CD4-positive, alpha-beta memory T cell (primary cell): ENCODE measurements around the gene NCOA7. TPM values are rescaled to one million over a fixed set of nuclear protein-coding genes. Genes with fewer than 3 reads are reported as not detected.

Experiments
- CTCF ChIA-PET: fragments of 350-600 bp; sonication (Branson Sonifier 250); formaldehyde crosslinking; loops from one replicate; lab custom pipeline; 2021; ENCODE audit warnings: inconsistent platforms; ENCODE audit not compliant: partially characterized antibody; lab: Charles Lee
- POLR2A ChIA-PET: fragments of 350-600 bp; sonication (Branson Sonifier 250); formaldehyde crosslinking; loops from one replicate; lab custom pipeline; 2021; ENCODE audit not compliant: partially characterized antibody; lab: Charles Lee
- DNase-seq, 5 donors: peaks; one replicate each; pipeline versions ENCODE4 v3.0.0 to v3.0.0-alpha.2; 2020 to 2022; ENCODE audit warnings: mixed read lengths in 1 of 5
- H3K27ac ChIP-seq: one replicate; pipeline ENCODE4 v1.7.0; 2013; ENCODE audit warnings: low read depth, low read length
- H3K27me3 ChIP-seq: 2 replicates; pipeline ENCODE4 v1.7.0; 2013; ENCODE audit warnings: mild to moderate bottlenecking, low read length, moderate library complexity; ENCODE audit not compliant: insufficient read depth
- H3K36me3 ChIP-seq: 2 replicates; pipeline ENCODE4 v1.7.0; 2013; ENCODE audit warnings: mild to moderate bottlenecking, low read length, moderate library complexity; ENCODE audit not compliant: insufficient read depth
- H3K4me1 ChIP-seq: 2 replicates; pipeline ENCODE4 v1.7.0; 2013; ENCODE audit warnings: mild to moderate bottlenecking, low read length, moderate library complexity; ENCODE audit not compliant: insufficient read depth
- H3K4me3 ChIP-seq, 2 donors: one replicate each; pipeline ENCODE4 v1.7.0; 2013; ENCODE audit warnings: low read length in 2 of 2, mild to moderate bottlenecking in 1 of 2
- H3K9me3 ChIP-seq, 2 donors: one replicate each; pipeline ENCODE4 v1.7.0; 2013; ENCODE audit warnings: low read length in 2 of 2, control low read depth in 1 of 2; ENCODE audit not compliant: control insufficient read depth in 1 of 2
- H3K27ac Mint-ChIP-seq, 7 donors: one replicate each; pipeline ENCODE4 v1.8.0; 2020 to 2021; ENCODE audit warnings: mixed read lengths in 7 of 7, mild to moderate bottlenecking in 6 of 7, inconsistent platforms in 3 of 7, moderate library complexity in 3 of 7
- H3K27me3 Mint-ChIP-seq, 2 donors: one replicate each; pipeline ENCODE4 v1.8.0; 2020 to 2021; ENCODE audit warnings: mixed read lengths in 2 of 2
- H3K36me3 Mint-ChIP-seq, 2 donors: one replicate each; pipeline ENCODE4 v1.8.0; 2020 to 2021; ENCODE audit warnings: mixed read lengths in 2 of 2, inconsistent platforms in 1 of 2, mild to moderate bottlenecking in 1 of 2
- H3K4me1 Mint-ChIP-seq, 4 donors: one replicate each; pipeline ENCODE4 v1.8.0; 2020 to 2021; ENCODE audit warnings: mixed read lengths in 4 of 4, mild to moderate bottlenecking in 1 of 4
- H3K4me3 Mint-ChIP-seq, 8 donors: one replicate each; pipeline ENCODE4 v1.8.0; 2020 to 2021; ENCODE audit warnings: mixed read lengths in 8 of 8, mild to moderate bottlenecking in 7 of 8, moderate library complexity in 6 of 8, inconsistent platforms in 3 of 8
- H3K9me3 Mint-ChIP-seq, 8 donors: one replicate each; pipeline ENCODE4 v1.8.0; 2020 to 2021; ENCODE audit warnings: mixed read lengths in 8 of 8, mild to moderate bottlenecking in 5 of 8, inconsistent platforms in 3 of 8, moderate library complexity in 1 of 8
- intact Hi-C: fragments of 100-400 bp; cut with micrococcal nuclease; formaldehyde crosslinking; loops from one replicate; pipeline ENCODE4 v1.15.1; 2023
- polyA plus RNA-seq, 2 donors: library from polyadenylated mRNA; unstranded; fragments of 300-500 nt; fragmentation: Illumina TruSeq; gene quantifications; one replicate each; pipeline ENCODE4 v1.2.3, GENCODE V29; 2021
- total RNA-seq, 2 experiments: library from RNA; stranded (reverse); gene quantifications; one replicate each; pipeline ENCODE4 v1.2.3, GENCODE V29; 2021

Gene NCOA7
- total and polyA plus RNA-seq, 4 experiments from 2014 or later = 16.9 to 75.1 (median 63.6) TPM

DNA sequence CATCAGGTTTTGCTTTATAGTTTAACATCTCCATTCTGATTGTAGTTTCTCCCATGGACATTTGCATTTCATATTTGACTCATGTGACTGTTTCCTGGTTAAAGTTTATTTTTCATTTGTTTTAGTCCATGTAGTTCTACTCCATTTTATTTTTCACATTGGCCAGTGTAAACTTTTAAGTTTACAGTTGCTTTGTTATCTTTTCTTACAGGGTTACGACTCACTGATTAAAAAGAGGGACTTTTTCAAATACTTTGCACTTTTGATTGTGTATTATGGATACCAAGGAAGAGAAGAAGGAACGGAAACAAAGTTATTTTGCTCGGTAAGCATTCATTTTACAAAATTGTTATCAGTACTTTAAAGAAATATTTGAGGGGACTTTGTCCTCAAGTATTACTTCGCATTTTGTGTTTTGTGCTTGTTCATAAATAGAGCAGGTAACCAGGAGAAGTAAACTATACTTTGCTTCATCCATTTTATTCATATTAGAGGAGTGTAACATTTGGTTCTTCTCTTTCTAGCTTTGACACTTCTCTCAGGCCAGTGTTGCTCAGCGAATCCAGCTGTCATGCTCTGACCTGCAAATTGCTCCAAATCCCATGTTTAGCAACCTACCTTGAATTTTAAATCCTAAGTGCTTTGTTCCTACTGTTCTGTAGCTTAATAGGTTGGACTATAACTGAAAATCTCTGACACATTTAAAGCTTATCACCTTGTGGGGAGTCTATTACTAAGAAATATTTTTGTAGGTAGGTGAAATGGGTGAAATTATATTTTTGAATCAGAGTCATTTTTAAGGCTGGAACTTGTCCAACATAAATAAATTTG is 24.5 kb downstream of the NCOA7 start:
- Mint-ChIP-seq H3K4me3 (peak overlapping the region in 4 of 8 donors; percentile 13 to 47 (median 38)), H3K27ac (peak overlapping the region in 5 of 7 donors; percentile 14 to 73 (median 37)), H3K4me1 (peaks cover 57 to 81% (median 66%) of the 10 kb centered on the region in 4 donors), H3K27me3 (no peaks in the 10 kb centered on the region), H3K9me3 (no peaks in the 10 kb centered on the region), H3K36me3 (peaks cover 36 to 45% of the 10 kb centered on the region in 2 donors)
- ChIA-PET POLR2A (interaction anchor here (2.8 kb wide), 1 partner anchor 25 kb away, joined by 14 read pairs; the partner anchor contains the start of gene NCOA7), CTCF (interaction anchor here (1.0 to 1.3 kb wide), 2 partner anchors 21 to 141 kb away, joined by 3 read pairs; partner anchors contain the start of gene HINT3)
- Histone ChIP-seq H3K27me3 (no peaks in the 10 kb centered on the region), H3K4me3 (no peak overlapping the region), H3K9me3 (no peaks in the 10 kb centered on the region), H3K36me3 (peaks cover 12% of the 10 kb centered on the region), H3K4me1 (peaks cover 57% of the 10 kb centered on the region), H3K27ac (no peak overlapping the region)
- intact Hi-C loops = no loop called here
- DNase-seq = no peak

DNA sequence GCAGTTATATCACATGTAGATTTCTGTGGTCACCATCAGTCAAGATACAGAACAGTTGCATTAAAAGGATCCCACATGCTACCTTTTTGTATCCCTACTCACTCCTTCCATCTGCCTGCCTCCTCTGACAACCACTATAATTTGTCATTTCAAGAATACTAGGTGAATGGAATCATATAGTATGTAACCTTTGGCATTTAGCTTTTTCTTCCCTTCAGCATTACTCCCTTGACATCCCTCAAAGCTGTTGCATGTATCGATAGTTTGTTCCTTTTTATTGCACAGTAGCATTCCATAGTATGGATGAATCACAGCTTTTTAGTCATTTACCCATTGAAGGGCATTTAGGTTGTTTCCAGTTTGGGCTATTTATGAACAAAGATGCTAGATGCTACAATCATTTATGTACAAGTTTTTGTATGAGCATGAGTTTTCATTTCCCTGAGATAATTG is 26.1 kb downstream of the NCOA7 start:
- peaks cover 46 to 57% of the 10 kb centered on the region in 2 donors for H3K36me3 Mint-ChIP-seq
- CTCF ChIA-PET = interaction anchor here (0.9 kb wide), 1 partner anchor 13 kb away, joined by 3 read pairs; no protein-coding TSS in a partner anchor
- intact Hi-C loops = no loop called here
- H3K4me3 ChIP-seq = no peak overlapping the region
- peaks cover 61 to 83% (median 67%) of the 10 kb centered on the region in 4 donors for H3K4me1 Mint-ChIP-seq
- POLR2A ChIA-PET = no interaction called here
- H3K27me3 ChIP-seq = no peaks in the 10 kb centered on the region
- H3K27me3 Mint-ChIP-seq = no peaks in the 10 kb centered on the region
- no peaks in the 10 kb centered on the region for H3K9me3 ChIP-seq
- H3K36me3 ChIP-seq = peaks cover 18% of the 10 kb centered on the region
- peak overlapping the region in 1 of 7 donors; percentile 72 for H3K27ac Mint-ChIP-seq
- H3K4me1 ChIP-seq = peaks cover 58% of the 10 kb centered on the region
- no peak overlapping the region for H3K4me3 Mint-ChIP-seq
- no peak for DNase-seq
- no peaks in the 10 kb centered on the region for H3K9me3 Mint-ChIP-seq
- H3K27ac ChIP-seq = no peak overlapping the region

DNA sequence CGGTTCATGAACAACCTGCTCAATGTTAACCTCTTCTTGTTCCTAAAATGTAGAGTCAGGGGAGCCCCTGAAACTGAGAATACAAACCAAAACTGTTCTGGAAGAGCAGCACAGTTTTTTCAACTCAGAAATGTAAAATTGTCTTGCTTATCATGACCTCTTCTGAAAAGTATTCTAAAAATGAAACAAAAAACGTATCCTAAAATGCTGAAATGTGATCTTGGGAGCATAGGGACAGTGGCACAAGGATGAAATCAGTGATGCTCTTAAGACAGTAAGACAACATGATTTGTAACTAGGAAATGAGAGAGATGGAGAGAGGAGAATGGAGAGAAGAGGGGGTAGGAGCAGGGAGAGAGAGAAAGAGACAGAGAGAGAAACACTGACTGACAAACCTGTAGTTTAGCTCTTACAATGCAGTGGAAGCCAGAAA is 27.5 kb downstream of the NCOA7 start:
- Mint-ChIP-seq H3K4me1 (peaks cover 53 to 78% (median 61%) of the 10 kb centered on the region in 4 donors), H3K27ac (peak overlapping the region in 6 of 7 donors; percentile 20 to 87 (median 58)), H3K27me3 (no peaks in the 10 kb centered on the region), H3K36me3 (peaks cover 43 to 48% of the 10 kb centered on the region in 2 donors), H3K4me3 (peak overlapping the region; percentile 25 to 77 (median 52)), H3K9me3 (no peaks in the 10 kb centered on the region)
- ChIA-PET CTCF (interaction anchor here (0.6 to 1.6 kb wide), 4 partner anchors 13 to 84 kb away, joined by 3 to 4 read pairs (median 4); no protein-coding TSS in a partner anchor), POLR2A (interaction anchor here (1.4 to 1.5 kb wide), 2 partner anchors 10 to 24 kb away, joined by 3 to 5 read pairs; no protein-coding TSS in a partner anchor)
- Histone ChIP-seq H3K9me3 (no peaks in the 10 kb centered on the region), H3K4me1 (peaks cover 58% of the 10 kb centered on the region), H3K4me3 (no peak overlapping the region), H3K27me3 (no peaks in the 10 kb centered on the region), H3K27ac (no peak overlapping the region), H3K36me3 (peaks cover 18% of the 10 kb centered on the region)
- intact Hi-C loops = loop anchor here (2.0 kb wide), 1 partner anchor 17 kb away; no protein-coding TSS in a partner anchor
- DNase-seq = no peak

DNA sequence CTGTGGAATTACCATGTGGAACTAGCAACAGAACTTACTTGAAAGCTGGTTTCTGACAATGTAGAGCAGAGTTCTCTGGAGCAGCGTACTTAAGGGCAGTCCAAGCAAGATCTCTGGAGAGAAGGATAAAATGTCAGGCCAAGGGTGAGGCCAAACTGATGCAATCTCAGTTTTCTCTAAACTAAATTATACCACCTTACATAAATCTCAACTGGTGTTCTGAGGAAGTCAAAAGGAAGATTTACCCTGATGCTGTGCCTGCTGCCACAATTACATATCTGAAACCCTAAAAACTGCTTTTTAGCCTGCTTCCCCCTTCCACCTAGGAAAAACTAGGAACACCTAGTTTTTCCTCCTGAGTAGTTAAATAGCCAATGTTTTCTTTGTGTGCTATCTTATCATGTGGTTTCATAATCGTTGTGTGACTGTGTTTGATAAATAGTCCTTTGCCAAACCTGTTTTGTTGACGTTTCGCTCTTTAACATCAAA is 28.1 kb downstream of the NCOA7 start:
- Mint-ChIP-seq H3K27ac (peak overlapping the region in 4 of 7 donors; percentile 5 to 87 (median 76)), H3K4me3 (peak overlapping the region in 3 of 8 donors; percentile 51 to 77 (median 53)), H3K36me3 (peaks cover 43 to 48% of the 10 kb centered on the region in 2 donors), H3K9me3 (no peaks in the 10 kb centered on the region), H3K27me3 (no peaks in the 10 kb centered on the region), H3K4me1 (peaks cover 53 to 78% (median 61%) of the 10 kb centered on the region in 4 donors)
- Histone ChIP-seq H3K4me3 (no peak overlapping the region), H3K36me3 (peaks cover 18% of the 10 kb centered on the region), H3K27me3 (no peaks in the 10 kb centered on the region), H3K9me3 (no peaks in the 10 kb centered on the region), H3K4me1 (peaks cover 58% of the 10 kb centered on the region), H3K27ac (no peak overlapping the region)
- intact Hi-C loops = loop anchor here (2.0 kb wide), 1 partner anchor 16 kb away; no protein-coding TSS in a partner anchor
- CTCF ChIA-PET = interaction anchor here (1.3 to 1.6 kb wide), 2 partner anchors 26 to 38 kb away, joined by 3 to 4 read pairs; no protein-coding TSS in a partner anchor
- no peak for DNase-seq
- POLR2A ChIA-PET = interaction anchor here (1.4 to 1.5 kb wide), 2 partner anchors 10 to 25 kb away, joined by 3 to 5 read pairs; no protein-coding TSS in a partner anchor

DNA sequence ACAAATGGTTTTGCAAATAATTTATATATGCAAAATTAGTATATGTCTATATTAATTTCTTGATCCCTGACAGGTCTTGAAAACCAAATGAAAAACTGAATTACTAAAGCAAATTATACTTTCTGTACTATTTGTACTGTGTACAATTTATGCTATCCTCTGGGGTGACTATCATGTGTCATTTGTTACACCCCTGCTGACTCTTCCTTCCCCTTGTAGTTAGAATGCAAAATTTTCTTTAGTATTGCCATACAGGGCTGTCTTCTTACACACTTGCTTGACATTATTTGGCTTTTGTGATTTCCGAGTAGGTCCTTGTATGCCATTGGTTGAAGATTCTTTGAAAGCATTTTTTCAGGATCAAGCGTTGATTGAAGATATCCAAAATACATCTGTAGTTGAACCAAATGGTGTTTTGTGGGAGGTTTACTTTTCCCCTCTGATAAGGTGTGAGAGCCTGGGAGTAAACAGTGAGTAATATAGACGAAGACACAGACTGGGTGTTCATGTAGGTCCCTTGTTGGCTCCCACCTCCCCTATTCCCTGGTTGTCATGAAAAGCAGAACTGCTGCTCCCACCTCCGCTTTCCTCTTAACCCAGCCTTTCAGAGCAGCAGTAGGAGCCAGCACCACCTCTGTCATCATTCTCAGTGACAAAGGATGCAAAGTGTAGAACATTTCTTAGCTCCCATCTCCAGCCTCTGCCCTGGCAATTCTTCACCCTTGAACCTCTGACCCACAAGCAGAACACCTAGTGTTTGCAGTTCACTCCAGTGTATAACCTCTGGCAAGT is 29.0 kb downstream of the NCOA7 start:
- Mint-ChIP-seq H3K36me3 (peaks cover 41 to 50% of the 10 kb centered on the region in 2 donors), H3K4me3 (no peak overlapping the region), H3K27me3 (no peaks in the 10 kb centered on the region), H3K27ac (peak overlapping the region in 4 of 7 donors; percentile 68 to 85 (median 74)), H3K4me1 (peaks cover 50 to 73% (median 58%) of the 10 kb centered on the region in 4 donors), H3K9me3 (no peaks in the 10 kb centered on the region)
- Histone ChIP-seq H3K27me3 (no peaks in the 10 kb centered on the region), H3K4me3 (no peak overlapping the region), H3K9me3 (no peaks in the 10 kb centered on the region), H3K27ac (no peak overlapping the region), H3K4me1 (peaks cover 52% of the 10 kb centered on the region), H3K36me3 (peaks cover 18% of the 10 kb centered on the region)
- POLR2A ChIA-PET = interaction anchor here (0.8 to 1.5 kb wide), 4 partner anchors 9 to 39 kb away, joined by 3 to 7 read pairs (median 6); partner anchors contain the start of gene NCOA7
- CTCF ChIA-PET = interaction anchor here (0.6 to 4.5 kb wide), 4 partner anchors 20 to 44 kb away, joined by 3 to 26 read pairs (median 4); partner anchors contain the start of gene NCOA7
- no peak for DNase-seq
- intact Hi-C loops = loop anchor here (2.0 kb wide), 1 partner anchor 15 kb away; no protein-coding TSS in a partner anchor

DNA sequence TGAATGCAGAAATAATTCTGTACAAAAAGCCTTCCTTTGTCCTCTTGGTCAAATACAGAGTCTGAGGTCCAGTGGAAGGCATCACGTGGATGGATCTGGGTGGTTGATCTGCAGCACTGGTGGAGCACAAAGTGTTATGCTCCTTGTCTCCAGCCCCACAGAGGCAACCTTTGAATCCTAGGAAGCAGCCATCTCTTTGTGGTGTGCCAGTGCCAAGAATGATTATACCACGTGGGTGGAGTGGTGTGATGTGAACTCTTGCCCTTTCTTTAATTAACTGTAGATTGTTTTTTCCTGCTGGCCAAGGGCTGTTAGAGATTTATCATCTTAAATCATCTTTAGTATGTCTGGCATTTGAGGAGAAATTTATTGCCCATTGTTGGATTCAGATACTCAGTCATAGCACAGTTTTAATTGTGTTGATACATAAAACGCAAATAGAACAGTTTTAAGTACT is 31.1 kb downstream of the NCOA7 start:
- Histone ChIP-seq H3K27ac (no peak overlapping the region), H3K9me3 (no peaks in the 10 kb centered on the region), H3K4me1 (peaks cover 39% of the 10 kb centered on the region), H3K36me3 (peaks cover 15% of the 10 kb centered on the region), H3K27me3 (no peaks in the 10 kb centered on the region), H3K4me3 (no peak overlapping the region)
- intact Hi-C loops = no loop called here
- H3K27ac Mint-ChIP-seq = peak overlapping the region in 4 of 7 donors; percentile 11 to 63 (median 50)
- no peak for DNase-seq
- peaks cover 0 to 3% (median 0%) of the 10 kb centered on the region in 8 donors for H3K9me3 Mint-ChIP-seq
- peak overlapping the region in 3 of 8 donors; percentile 18 to 40 (median 38) for H3K4me3 Mint-ChIP-seq
- H3K36me3 Mint-ChIP-seq = peaks cover 35 to 40% of the 10 kb centered on the region in 2 donors
- H3K27me3 Mint-ChIP-seq = no peaks in the 10 kb centered on the region
- POLR2A ChIA-PET = interaction anchor here (1.1 to 2.2 kb wide), 3 partner anchors 9 to 165 kb away, joined by 3 to 4 read pairs (median 3); partner anchors contain the start of gene TRMT11
- peaks cover 42 to 68% (median 50%) of the 10 kb centered on the region in 4 donors for H3K4me1 Mint-ChIP-seq
- CTCF ChIA-PET = interaction anchor here (4.5 kb wide), 1 partner anchor 31 kb away, joined by 26 read pairs; the partner anchor contains the start of gene NCOA7
